Ascending aorta (tissue), 2 donors: ENCODE data around the gene SUPT3H. TPM values are rescaled to one million over a fixed set of nuclear protein-coding genes. Genes with fewer than 3 reads are reported as not detected.

ENCODE experiments used
- DNase-seq, 2 donors: peaks; one replicate each; pipeline ENCODE4 v3.0.0-alpha.2; 2019; ENCODE audit warnings: low spot score in 2 of 2
- H3K27ac ChIP-seq, 2 donors: fragments of 200-600 bp; sonication (generic); one replicate each; pipeline ENCODE4 v1.5.1; 2016 to 2017; ENCODE audit warnings: mild to moderate bottlenecking in 1 of 2
- H3K27me3 ChIP-seq: fragments of 200-600 bp; sonication (generic); one replicate; pipeline ENCODE4 v1.5.1; 2017
- H3K36me3 ChIP-seq, 2 donors: fragments of 200-600 bp; sonication (generic); one replicate each; pipeline ENCODE4 v1.5.1; 2016
- H3K4me1 ChIP-seq, 2 donors: fragments of 200-600 bp; sonication (generic); one replicate each; pipeline ENCODE4 v1.5.1; 2016 to 2017; ENCODE audit warnings: mild to moderate bottlenecking in 1 of 2
- H3K4me3 ChIP-seq, 2 donors: fragments of 200-600 bp; sonication (generic); one replicate each; pipeline ENCODE4 v1.5.1; 2016 to 2017; ENCODE audit warnings: mild to moderate bottlenecking in 1 of 2
- H3K9me3 ChIP-seq, 2 donors: fragments of 200-600 bp; sonication (generic); one replicate each; pipeline ENCODE4 v1.5.1; 2016
- CTCF ChIP-seq, 3 experiments: fragments of 200-600 bp in 2 of 3; fragments of 450-650 bp in 1 of 3; sonication (generic) in 2 of 3; IDR thresholded peaks; one replicate each; pipeline ENCODE4 v1.5.1; 2016 to 2019; ENCODE audit warnings: antibody characterized with exemption in 3 of 3, mild to moderate bottlenecking in 1 of 3, moderate library complexity in 1 of 3
- intact Hi-C: fragments of 100-400 bp; cut with DNase I; formaldehyde crosslinking; loops from one replicate; pipeline ENCODE4 v1.15.1; 2023
- total RNA-seq: library from RNA; depleted of rRNA; stranded (reverse); fragments of >200 nt; gene quantifications from one replicate; pipeline ENCODE4 v1.1.0, GENCODE V29; 2016

The SUPT3H gene
- total RNA-seq, 1 donor from 2014 or later: not detected

GRCh38 chr6:45386501-45386900, 8.8 kb upstream of the SUPT3H start:
- intact Hi-C loops: no loop called here
- TF ChIP-seq CTCF (IDR thresholded peaks at IDR 0.05): no peak
- Histone ChIP-seq H3K4me1 (no peaks in the 10 kb centered on the region), H3K27me3 (no peaks in the 10 kb centered on the region), H3K9me3 (no peaks in the 10 kb centered on the region), H3K4me3 (no peak overlapping the region), H3K36me3 (no peaks in the 10 kb centered on the region), H3K27ac (no peak overlapping the region)
- no peak for DNase-seq

GRCh38 chr6:45382391-45382790, 4.7 kb upstream of the SUPT3H start:
- no peak for TF ChIP-seq CTCF (IDR thresholded peaks at IDR 0.05)
- Histone ChIP-seq H3K27ac (no peak overlapping the region), H3K27me3 (no peaks in the 10 kb centered on the region), H3K9me3 (no peaks in the 10 kb centered on the region), H3K36me3 (no peaks in the 10 kb centered on the region), H3K4me1 (peaks cover 0 to 6% of the 10 kb centered on the region in 2 donors), H3K4me3 (no peak overlapping the region)
- no peak for DNase-seq
- intact Hi-C loops: no loop called here

- no peaks in the 10 kb centered on the region for H3K36me3 ChIP-seq
- no peak for TF ChIP-seq CTCF (IDR thresholded peaks at IDR 0.05)
- intact Hi-C loops: loop anchor here (5.0 kb wide), 2 partner anchors 39 to 999 kb away; no protein-coding TSS in a partner anchor
- H3K9me3 ChIP-seq: no peaks in the 10 kb centered on the region
- DNase-seq: peak in 1 of 2 donors; percentile 67
- H3K27ac ChIP-seq: peak overlapping the region; percentile 90
- peaks cover 0 to 11% of the 10 kb centered on the region in 2 donors for H3K4me1 ChIP-seq
- no peaks in the 10 kb centered on the region for H3K27me3 ChIP-seq
- peak overlapping the region; percentile 63 to 85 for H3K4me3 ChIP-seq
Observed at GRCh38 chr6:45378334-45378926, 696 bp upstream of the SUPT3H start.

GRCh38 chr6:45377043-45377553, 636 bp downstream of the SUPT3H start:
- Histone ChIP-seq H3K36me3 (no peaks in the 10 kb centered on the region), H3K4me3 (peak overlapping the region; percentile 63 to 85), H3K27me3 (no peaks in the 10 kb centered on the region), H3K27ac (peak overlapping the region; percentile 90), H3K4me1 (peaks cover 0 to 11% of the 10 kb centered on the region in 2 donors), H3K9me3 (no peaks in the 10 kb centered on the region)
- intact Hi-C loops: loop anchor here (2.0 to 5.0 kb wide), 3 partner anchors 40 to 1000 kb away; no protein-coding TSS in a partner anchor
- DNase-seq: peak in 1 of 2 donors; percentile 83
- TF ChIP-seq CTCF (IDR thresholded peaks at IDR 0.05): no peak

GRCh38 chr6:45376310-45377042, 1.3 kb downstream of the SUPT3H start:
- peaks cover 0 to 11% of the 10 kb centered on the region in 2 donors for H3K4me1 ChIP-seq
- peak overlapping the region; percentile 63 to 85 for H3K4me3 ChIP-seq
- no peak for TF ChIP-seq CTCF (IDR thresholded peaks at IDR 0.05)
- no peaks in the 10 kb centered on the region for H3K27me3 ChIP-seq
- peak overlapping the region; percentile 90 for H3K27ac ChIP-seq
- intact Hi-C loops: loop anchor here (2.0 to 5.0 kb wide), 3 partner anchors 41 to 1001 kb away; no protein-coding TSS in a partner anchor
- no peaks in the 10 kb centered on the region for H3K9me3 ChIP-seq
- no peak for DNase-seq
- H3K36me3 ChIP-seq: no peaks in the 10 kb centered on the region
